Kidney (tissue), 14 donors: ENCODE measurements around the gene POMGNT1. TPM values are rescaled to one million over a fixed set of nuclear protein-coding genes. Genes with fewer than 3 reads are reported as not detected.

ENCODE experiments used
- DNase-seq, 5 donors: peaks; one replicate each; pipeline ENCODE4 v3.0.0-alpha.2; 2013 to 2020
- FAIRE-seq: peaks from 2 replicates; lab custom pipeline; 2012; peaks lifted over from hg19 to GRCh38; lab: Jason Lieb, UNC
- H3K27ac ChIP-seq, 2 donors: one replicate each; pipeline ENCODE4 v1.7.0; 2013; ENCODE audit warnings: low read depth in 2 of 2, low read length in 2 of 2, inconsistent platforms in 1 of 2
- H3K27me3 ChIP-seq: one replicate; pipeline ENCODE4 v1.7.1; 2013; ENCODE audit warnings: low read length, inconsistent platforms; ENCODE audit not compliant: control insufficient read depth, insufficient read depth
- H3K36me3 ChIP-seq, 3 donors: one replicate each; pipeline versions ENCODE4 v1.7.0 to v1.7.1; 2013; ENCODE audit warnings: low read length in 3 of 3, control low read depth in 1 of 3, inconsistent platforms in 1 of 3; ENCODE audit not compliant: insufficient read depth in 3 of 3, control insufficient read depth in 2 of 3
- H3K4me1 ChIP-seq, 3 donors: one replicate each; pipeline versions ENCODE4 v1.7.0 to v1.7.1; 2013; ENCODE audit warnings: low read length in 3 of 3, inconsistent platforms in 1 of 3, low read depth in 1 of 3; ENCODE audit not compliant: control insufficient read depth in 2 of 3, insufficient read depth in 2 of 3
- H3K4me3 ChIP-seq, 3 donors: one replicate each; pipeline versions ENCODE4 v1.7.0 to v1.8.1; 2013; ENCODE audit warnings: low read length in 3 of 3, control low read depth in 1 of 3, inconsistent platforms in 1 of 3
- H3K9ac ChIP-seq, 3 donors: one replicate each; pipeline versions ENCODE4 v1.7.0 to v1.7.1; 2013; ENCODE audit warnings: low read length in 3 of 3, control low read depth in 1 of 3, inconsistent platforms in 1 of 3
- H3K9me3 ChIP-seq, 3 donors: one replicate each; pipeline versions ENCODE4 v1.7.0 to v1.7.1; 2013; ENCODE audit warnings: low read length in 3 of 3, control low read depth in 1 of 3, inconsistent platforms in 1 of 3; ENCODE audit not compliant: control insufficient read depth in 2 of 3, insufficient read depth in 1 of 3
- intact Hi-C: fragments of 100-400 bp; cut with DNase I; formaldehyde crosslinking; loops from one replicate; pipeline ENCODE4 v1.11.1; 2022
- polyA plus RNA-seq: library from polyadenylated mRNA; stranded (reverse); fragments of 350-450 nt; fragmentation: Illumina TruSeq; extraction: RNeasy Lipid Tissue Mini Kit (QIAGEN cat#74804); gene quantifications from one replicate; pipeline ENCODE4 v1.2.3, GENCODE V29; 2014; ENCODE audit warnings: low read depth, low replicate concordance; ENCODE audit not compliant: insufficient read depth
- total RNA-seq: library from RNA; stranded (reverse); fragmentation: NEBNext Ultra II Directional; extraction: Animal tissue kit (Norgen Biotek cat#: 25700); gene quantifications from one replicate; pipeline ENCODE4 v1.2.1, GENCODE V29; 2021
- TF ChIP-seq, protein P1 (sequence below): IDR thresholded peaks from 3 replicates; pipeline ENCODE4 v1.5.1; 2012; ENCODE audit warnings: mild to moderate bottlenecking, moderate library complexity, borderline replicate concordance; ENCODE audit not compliant: insufficient read depth; ENCODE audit errors: extremely low read depth
- donor health status: control.
- donor health status: control.
- donor health status: control.
- donor health status: control.
- donor health status: control.
- donor health status: DM: yes; HTN: yes; CAD: no.
- donor health status: Normal renal cell carcinoma (clear cell type).

The POMGNT1 gene
- total and polyA plus RNA-seq, 2 donors from 2014 or later, result 65.1 to 129 TPM

DNA sequence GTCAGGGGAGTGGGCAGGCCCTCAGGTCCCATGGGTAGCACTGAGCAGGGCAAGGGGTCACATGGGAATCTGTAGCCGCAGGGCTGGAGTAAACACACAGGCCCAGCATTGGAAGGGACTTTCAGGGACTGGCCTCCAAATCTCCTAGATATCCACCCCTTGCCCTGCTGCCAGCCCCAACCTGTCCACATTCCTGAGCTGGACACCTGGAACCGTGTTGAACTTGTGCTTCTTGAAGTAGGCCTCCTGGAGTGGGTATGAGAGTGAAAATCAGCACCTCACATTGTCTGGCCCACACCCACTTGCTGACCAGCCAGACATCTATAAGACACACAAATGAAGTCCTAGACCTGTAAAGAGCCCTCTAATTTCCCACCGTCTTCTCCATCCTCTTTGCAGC is 7.7 kb downstream of the POMGNT1 start:
- peak overlapping the region in 1 of 2 donors; percentile 56 for H3K27ac ChIP-seq
- H3K36me3 ChIP-seq, result peaks cover 0 to 46% (median 24%) of the 10 kb centered on the region in 3 donors

DNA sequence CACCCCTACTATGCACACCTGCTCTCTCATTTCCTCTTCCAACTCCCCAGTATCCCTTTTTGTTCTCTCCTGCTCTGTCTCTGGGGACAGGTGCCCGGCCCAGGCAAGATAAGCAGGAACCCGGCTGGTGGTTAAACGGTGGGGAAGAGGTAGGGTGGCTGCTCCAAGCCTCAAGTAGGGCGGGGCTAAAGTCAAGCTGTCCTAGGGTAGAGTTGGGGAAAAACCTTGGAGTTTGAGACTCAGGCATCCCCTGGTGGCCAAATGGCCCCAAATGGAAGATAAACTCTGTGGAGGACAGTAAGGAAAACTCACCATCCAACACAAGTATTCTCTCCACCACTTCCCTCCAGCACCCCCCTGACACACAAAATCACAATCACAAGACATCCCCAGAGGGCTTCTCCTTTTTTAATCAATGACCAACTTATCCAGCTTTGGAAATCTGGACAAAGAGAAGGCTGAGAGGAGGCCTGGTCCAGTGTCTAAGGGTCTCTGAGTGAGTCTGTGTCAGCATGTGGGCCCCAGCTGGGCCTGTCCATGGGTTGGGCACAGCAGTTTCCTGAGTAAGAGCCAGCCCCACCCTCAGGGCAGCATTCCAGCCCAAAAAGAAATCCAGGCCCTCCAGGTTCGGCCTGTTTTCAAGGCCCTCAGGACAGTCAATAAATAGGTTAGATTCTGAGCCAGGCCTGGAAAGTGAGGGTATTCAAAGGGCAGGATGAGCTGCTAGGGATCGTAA is 9.8 kb downstream of the POMGNT1 start:
- Histone ChIP-seq H3K27me3 (no peaks in the 10 kb centered on the region), H3K9ac (peak overlapping the region in 1 of 3 donors; percentile 35), H3K4me1 (peaks cover 0 to 46% (median 30%) of the 10 kb centered on the region in 3 donors), H3K4me3 (no peak overlapping the region), H3K9me3 (no peaks in the 10 kb centered on the region), H3K27ac (peak overlapping the region; percentile 18 to 64), H3K36me3 (peaks cover 0 to 42% (median 20%) of the 10 kb centered on the region in 3 donors)
- TF ChIP-seq, protein P1, sequence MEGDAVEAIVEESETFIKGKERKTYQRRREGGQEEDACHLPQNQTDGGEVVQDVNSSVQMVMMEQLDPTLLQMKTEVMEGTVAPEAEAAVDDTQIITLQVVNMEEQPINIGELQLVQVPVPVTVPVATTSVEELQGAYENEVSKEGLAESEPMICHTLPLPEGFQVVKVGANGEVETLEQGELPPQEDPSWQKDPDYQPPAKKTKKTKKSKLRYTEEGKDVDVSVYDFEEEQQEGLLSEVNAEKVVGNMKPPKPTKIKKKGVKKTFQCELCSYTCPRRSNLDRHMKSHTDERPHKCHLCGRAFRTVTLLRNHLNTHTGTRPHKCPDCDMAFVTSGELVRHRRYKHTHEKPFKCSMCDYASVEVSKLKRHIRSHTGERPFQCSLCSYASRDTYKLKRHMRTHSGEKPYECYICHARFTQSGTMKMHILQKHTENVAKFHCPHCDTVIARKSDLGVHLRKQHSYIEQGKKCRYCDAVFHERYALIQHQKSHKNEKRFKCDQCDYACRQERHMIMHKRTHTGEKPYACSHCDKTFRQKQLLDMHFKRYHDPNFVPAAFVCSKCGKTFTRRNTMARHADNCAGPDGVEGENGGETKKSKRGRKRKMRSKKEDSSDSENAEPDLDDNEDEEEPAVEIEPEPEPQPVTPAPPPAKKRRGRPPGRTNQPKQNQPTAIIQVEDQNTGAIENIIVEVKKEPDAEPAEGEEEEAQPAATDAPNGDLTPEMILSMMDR, result no peak
- intact Hi-C loops, result no loop called here
- DNase-seq (no peak), FAIRE-seq (no peak)

More for the DNA sequence above, 7.7 kb downstream of the POMGNT1 start:
- DNase-seq, result no peak
- intact Hi-C loops, result no loop called here
- TF ChIP-seq, protein P1, result no peak
- FAIRE-seq, result no peak
- Histone ChIP-seq H3K4me1 (peaks cover 0 to 26% (median 15%) of the 10 kb centered on the region in 3 donors), H3K9ac (no peak overlapping the region), H3K9me3 (no peaks in the 10 kb centered on the region), H3K27me3 (no peaks in the 10 kb centered on the region), H3K4me3 (no peak overlapping the region)

DNA sequence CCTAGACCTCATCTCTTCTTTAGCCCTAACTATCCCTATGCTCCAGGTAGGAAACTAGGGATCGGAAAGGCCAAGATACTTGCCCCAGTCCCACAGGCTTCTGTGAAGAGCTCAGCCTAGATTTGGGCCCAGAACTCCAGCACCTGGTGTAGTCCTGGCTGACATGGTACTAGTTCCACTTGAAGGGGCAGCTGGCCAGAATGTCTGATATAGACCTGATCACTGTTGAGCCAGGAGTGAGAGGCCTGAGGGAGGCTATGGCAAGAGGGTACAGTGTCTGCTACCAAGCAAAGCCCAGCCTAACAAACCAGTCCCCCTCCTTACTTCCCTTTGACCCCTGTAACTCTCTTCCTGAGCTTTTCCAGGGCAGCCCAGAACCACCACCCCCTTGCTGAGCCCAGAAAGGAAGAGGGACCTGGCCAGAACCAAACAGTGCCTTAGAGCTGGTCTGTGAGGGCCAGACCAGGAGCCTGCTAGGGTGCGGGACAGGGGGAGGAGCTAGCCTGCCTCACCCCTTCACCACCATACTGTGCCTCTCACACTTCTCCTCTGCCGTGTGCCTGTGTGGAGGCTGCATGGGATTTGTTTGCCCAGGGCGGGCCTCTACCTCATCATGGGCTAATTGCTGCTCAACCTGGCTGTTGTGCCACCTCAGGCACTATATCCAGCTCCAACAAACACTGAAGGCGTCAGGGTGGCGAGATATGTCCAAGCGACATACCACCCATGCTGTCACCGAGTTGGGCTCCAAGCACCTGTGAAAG is 10.9 kb downstream of the POMGNT1 start:
- no peak for FAIRE-seq
- Histone ChIP-seq H3K9me3 (no peaks in the 10 kb centered on the region), H3K9ac (peak overlapping the region in 1 of 3 donors; percentile 35), H3K36me3 (peaks cover 0 to 30% (median 9%) of the 10 kb centered on the region in 3 donors), H3K27me3 (no peaks in the 10 kb centered on the region), H3K4me3 (no peak overlapping the region), H3K27ac (peak overlapping the region; percentile 74 to 85), H3K4me1 (peaks cover 0 to 55% (median 36%) of the 10 kb centered on the region in 3 donors)
- TF ChIP-seq, protein P1, result no peak
- DNase-seq, result no peak
- intact Hi-C loops, result no loop called here
